HEK293T (cell line): ENCODE results near the gene SLC17A8.

ENCODE experiments used
- CTBP1 ChIP-seq: fragments of 450-650 bp; IDR thresholded peaks from 2 replicates; pipeline ENCODE4 v1.6.1; 2016; ENCODE audit warnings: borderline replicate concordance
- HDGF ChIP-seq: fragments of 450-650 bp; IDR thresholded peaks from 2 replicates; pipeline ENCODE4 v1.6.1; 2017; ENCODE audit warnings: antibody characterized with exemption, borderline replicate concordance
- SP1 ChIP-seq: fragments of 450-650 bp; IDR thresholded peaks from 2 replicates; pipeline ENCODE4 v1.6.1; 2017
- SUZ12 ChIP-seq: fragments of 450-650 bp; IDR thresholded peaks from 2 replicates; pipeline ENCODE4 v1.6.1; 2016; ENCODE audit warnings: mild to moderate bottlenecking

GRCh38 chr12:100359822-100360221 lies 2.9 kb downstream of the SLC17A8 start:
- TF ChIP-seq CTBP1 (no peak), HDGF (no peak), SP1 (no peak), SUZ12 (no peak)
